ENCODE data around the gene ATP8B3.
A peak's percentile ranks its signal among the peaks of the same experiment; 100 is the strongest.

The ATP8B3 gene

DNA sequence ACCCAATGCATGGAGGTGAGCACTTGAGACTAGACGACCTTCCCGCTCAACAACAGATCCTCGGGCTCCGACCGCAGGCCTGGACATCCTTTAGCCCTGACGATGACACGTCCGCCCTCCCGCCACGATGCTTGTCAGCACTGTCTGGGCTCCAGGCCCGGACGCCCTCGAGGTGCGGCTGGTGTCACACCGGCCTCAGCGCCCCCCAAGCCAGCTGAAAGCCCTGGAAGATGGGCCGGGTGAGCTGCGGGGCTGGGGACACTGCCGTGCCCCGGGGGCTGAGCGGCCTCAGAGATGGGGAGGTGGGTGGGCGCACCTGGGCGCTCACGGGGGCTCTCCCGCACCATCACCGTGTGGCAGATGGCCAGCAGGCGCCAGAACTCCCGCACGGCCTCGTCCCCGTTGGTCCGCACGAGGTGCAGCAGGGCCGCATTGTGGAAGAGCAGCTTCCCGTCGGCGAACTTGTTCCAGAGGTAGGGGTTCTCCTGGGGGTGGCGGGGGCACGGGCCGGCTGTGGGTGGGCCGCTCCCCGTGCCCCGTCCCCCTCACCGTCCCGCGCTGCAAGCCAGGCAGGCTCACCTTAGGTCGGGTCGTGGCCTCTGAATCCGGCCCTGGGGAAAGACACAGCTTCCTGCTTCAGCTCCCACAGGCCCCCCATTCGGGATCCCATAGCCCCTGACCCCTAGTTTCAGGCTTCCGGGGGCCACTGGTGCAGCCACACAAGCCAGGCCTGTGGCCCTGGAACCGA is 15.5 kb downstream of the ATP8B3 start:
- no peak for DNase-seq (ENCODE audit: low read depth in 3 of 3)

DNA sequence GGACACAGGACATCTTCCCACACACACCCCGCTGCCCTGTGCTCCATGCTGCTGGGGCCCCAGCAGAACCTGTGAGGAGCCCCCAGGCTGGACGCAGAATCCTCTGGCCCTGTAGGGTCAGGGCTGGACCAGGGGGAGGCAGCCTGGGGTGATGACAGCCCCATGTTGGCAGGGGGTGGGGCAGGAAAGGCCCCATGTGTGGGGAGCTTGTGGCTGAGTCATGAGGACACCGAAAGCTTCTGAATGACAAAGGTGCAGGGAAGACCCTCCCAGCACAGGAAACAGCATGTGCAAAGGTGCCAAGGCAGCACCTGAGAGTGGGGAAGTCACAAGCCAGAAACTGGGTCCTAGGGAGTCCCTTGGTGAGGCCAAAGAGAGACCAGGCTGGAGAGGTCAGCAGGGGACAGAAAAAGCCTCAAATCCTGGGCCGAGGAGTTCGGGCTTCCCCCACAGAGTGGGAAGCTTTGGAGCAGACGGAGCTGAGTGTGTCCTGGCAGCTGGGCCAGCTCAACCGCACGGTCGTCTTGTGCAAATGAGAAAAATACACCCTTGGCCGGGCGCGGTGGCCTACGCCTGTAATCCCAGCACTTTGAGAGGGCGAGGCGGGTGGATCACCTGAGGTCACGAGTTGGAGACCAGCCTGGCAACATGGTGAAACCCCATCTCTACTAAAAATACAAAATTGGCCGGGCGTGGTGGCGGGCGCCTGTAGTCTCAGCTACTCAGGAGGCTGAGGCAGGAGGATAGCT is 17.5 kb downstream of the ATP8B3 start:
- DNase-seq (ENCODE audit: low read depth in 3 of 3): no peak

DNA sequence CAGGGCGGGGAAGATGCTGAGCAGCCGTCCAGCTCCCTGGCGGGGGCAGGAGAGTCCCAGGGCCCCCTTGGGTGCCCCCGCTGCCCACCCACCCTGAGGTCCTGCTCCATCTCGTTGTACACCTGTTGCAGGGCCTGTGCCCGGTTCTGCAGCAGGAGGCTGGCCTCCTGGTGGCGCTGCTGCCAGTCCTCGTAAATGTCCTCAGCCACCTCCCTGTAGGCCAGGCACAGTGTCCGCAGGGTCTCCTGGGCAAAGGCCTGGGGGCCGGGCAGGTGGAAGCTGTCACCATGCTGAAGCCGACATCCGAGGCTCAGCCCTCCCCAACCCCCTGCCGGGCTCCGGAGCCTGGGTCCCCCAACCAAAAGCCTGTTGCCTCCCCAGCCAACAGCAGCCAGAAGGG is 20.2 kb downstream of the ATP8B3 start:
- DNase-seq (ENCODE audit: low read depth in 3 of 3): no peak

DNA sequence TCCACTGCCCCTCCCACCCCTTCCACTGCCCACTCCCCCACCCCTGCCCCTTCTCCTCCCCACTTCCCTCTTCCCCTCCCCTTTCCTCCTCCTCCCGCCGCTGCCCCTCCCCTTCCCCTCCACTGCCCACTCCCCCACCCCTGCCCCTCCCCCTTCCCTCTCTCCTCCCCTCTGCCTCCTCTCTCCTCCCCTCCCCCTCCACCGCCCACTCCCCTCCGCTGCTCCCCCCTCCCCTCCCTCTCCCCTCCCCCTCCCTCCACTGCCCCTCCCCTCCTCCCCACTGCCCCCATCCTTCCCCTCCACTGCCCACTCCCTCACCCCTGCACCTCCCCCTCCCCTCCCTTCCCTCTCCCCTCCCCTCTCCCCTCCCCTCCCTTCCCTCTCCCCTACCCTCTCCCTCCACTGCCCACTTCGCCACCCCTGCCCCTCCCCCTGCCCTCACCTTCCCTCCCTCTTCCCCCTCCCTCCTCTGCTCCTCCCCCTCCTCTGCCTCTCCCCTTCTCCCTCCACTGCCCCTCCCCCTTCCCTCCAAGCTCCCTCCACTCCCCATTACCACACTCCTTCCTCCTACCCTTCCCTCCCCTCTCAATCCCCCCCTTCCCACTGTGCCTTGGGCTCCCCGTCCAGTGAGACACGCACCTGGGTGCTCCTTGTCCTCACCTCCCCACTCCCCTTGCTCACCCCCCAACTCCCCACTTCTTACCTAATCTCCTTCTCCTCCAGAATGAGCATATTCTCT is 21.9 kb downstream of the ATP8B3 start:
- DNase-seq (ENCODE audit: low read depth in 3 of 3): no peak

DNA sequence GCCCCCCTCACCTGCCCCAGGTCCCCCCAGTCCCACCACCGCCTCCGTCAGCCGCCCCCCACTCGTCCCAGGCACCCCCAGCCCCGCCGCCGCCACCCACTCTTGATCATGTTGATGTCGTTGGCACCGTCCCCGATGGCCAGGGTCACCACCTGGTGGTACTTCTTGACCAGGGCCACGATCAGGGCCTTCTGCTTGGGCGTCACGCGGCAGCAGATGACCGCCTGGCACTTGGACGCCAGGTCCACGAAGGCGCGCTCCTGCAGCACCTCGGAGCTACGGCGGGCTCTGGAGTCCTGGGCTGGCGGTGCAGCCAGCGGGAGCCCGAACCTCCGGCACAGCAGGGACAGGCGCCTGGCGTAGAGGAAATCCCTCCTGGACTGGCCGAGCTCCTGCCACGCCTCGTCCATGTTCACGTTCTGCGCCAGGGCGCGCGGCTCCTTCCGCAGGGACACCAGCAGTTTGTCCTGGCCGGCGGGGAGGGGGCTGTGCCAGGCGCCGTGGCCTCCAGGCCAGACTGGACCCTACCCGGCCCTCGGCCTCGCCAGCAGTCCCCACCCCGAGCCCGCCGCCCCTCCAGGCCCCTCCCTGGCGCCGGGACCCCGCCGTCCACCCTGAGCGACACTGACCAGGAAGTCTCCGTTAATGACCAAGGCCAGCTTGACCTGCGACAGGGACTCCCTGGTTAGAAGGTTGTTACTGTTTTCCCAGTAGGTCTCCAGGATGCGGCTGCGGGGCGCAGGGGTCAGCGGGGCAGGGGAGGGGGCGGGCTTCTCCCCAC is 22.6 kb downstream of the ATP8B3 start:
- DNase-seq (ENCODE audit: low read depth in 3 of 3): no peak

DNA sequence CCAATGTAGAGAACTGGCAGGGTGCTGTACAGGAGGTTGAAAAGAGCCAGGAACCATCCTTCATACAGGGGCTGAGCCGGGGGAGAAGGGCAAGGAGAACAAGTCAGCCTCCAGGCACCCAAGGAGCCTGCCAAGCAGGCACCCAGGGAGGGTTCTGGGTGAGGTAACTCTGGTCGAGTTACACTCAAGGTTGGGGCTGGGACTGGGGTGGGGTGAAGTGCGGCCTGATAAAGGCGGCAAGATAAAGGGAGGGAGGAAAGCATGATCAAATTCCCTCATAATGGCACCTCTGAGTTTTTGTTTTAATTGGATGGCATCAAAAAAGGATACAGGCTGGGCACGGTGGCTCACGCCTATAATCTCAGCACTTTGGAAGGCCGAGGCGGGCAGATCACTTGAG is 25.0 kb downstream of the ATP8B3 start:
- no peak for DNase-seq (ENCODE audit: low read depth in 3 of 3)

DNA sequence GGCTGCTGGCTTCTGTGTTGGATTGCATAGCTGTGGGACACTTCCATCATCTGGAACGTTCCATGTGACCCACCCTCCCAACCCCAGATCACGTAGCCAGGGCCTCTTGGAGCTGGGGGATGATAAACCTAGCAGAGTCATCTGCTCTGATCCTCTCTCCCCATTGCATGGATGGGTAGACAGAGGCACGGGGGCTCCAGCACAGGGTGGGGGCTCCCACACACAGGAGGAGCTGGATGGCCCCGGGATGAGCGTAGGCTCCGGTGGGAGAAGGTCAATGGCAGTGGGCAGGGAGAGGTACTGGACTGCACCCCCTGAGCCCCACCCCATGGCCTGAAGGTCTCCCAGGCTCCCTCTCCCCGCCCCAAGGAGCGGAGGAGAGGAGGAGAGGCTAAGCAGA is 25.4 kb downstream of the ATP8B3 start:
- no peak for DNase-seq (ENCODE audit: low read depth in 3 of 3)

DNA sequence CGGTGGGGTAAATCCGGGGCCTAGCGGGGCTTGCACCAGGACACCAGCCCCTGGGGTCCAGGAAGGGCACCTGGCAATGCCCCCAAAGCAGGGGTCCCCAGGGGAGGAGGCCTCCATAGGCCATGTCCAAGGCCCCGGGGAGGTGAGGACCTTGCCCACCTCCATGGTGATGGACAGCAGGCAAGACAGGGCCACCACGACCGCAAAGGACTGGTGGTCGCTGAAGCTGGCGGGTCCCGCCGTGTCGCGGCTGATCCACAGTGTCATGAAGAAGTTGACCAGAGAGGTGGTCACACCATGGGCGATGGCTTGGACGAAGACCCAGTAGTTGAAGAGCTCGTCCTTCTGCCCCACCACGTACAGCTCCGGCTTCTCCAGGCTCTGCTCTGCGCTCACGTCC is 26.8 kb downstream of the ATP8B3 start:
- no peak for DNase-seq (ENCODE audit: low read depth in 3 of 3)

DNA sequence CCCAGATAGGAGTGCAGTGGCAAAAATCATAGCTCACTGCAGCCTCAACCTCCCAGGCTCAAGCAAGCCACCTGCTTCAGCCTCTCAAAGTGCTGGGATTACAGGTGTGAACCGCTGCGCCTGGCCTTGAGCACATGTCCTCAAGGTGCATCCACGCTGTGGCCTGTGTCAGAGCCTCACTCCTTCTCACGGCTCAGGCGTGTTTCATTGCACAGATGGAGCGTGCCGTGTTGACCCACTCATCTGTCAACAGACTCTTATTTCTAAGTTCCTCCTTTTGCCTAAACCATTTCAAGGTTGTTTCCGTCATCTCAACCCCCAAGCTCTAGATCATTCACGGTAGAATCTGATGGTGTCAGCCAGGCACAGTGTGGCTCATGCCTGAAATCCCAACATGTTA is 28.2 kb downstream of the ATP8B3 start:
- no peak for DNase-seq (ENCODE audit: low read depth in 3 of 3)

DNA sequence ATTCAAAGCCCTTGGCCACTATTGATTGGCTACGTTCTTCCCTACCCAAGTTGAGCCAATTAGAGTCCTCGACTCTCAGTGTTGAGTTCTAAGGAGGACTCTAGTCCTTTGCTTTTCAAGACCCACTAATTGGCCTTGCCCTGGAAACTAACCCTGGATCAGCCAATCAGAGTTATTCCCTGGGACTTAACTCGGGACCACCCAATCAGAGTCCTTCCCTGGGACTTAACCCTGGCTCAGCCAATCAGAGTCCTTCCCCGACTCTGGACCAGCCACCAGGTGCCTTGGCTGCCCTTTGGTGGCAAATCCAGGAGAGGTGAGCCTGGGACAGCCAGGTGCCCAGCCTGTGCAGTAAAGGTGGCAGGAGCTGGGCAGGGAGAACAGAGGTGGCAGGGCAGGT is 28.7 kb downstream of the ATP8B3 start:
- no peak for DNase-seq (ENCODE audit: low read depth in 3 of 3)

DNA sequence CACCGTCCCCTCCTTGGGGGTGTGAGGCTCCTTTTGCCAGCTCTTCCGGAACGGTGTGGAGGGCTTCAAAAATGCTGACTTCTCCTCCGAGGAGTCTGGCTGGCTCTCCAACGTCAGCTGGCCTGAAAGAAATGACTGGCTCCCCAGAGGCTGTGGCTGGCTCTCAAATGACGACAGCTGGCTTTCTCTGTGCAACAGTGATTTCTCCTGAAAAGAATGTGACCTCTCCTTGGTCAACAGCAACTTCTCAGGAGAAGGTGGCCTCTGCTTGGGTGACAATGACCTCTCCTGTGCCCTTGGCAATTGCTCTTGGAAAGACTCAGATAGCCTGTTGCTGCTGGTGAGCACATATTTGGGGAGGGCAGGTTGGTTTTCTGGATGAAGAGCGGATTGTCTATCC is 29.6 kb downstream of the ATP8B3 start:
- DNase-seq (ENCODE audit: low read depth in 3 of 3): no peak

DNA sequence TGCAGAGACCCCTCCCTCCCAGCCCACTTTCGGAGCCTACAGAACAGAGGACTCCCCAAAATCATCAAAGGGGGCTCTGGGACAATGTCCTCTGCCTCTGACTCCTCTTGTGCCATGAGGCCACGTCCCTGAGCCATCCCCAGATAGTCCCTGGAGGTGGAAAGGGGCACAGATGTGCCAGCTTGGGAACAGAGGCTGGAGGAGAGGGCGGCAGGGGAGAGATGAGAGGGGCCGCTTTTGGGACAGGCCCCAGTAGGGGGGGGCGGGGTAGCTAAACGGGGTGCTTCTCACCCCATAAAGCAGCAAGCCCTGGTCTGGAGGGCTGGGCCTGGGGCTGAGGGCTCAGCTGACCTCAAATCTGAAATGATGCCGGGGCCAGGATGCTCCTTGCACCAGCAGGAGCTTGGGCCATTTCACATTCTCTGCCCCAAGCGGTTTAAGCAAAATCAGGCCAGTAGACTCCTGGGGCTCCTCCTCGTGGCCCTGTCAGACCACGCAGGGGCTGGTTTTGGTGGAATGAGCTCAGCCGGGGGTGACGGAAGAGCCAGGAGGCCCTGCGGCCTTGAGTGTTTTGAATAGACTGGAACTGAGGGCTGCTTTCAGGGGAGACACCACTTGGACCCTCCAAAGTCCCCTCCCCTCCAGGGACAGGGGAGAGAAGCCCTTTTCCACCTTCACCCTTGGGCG is 31.7 kb downstream of the ATP8B3 start:
- DNase-seq (ENCODE audit: low read depth in 3 of 3): no peak

DNA sequence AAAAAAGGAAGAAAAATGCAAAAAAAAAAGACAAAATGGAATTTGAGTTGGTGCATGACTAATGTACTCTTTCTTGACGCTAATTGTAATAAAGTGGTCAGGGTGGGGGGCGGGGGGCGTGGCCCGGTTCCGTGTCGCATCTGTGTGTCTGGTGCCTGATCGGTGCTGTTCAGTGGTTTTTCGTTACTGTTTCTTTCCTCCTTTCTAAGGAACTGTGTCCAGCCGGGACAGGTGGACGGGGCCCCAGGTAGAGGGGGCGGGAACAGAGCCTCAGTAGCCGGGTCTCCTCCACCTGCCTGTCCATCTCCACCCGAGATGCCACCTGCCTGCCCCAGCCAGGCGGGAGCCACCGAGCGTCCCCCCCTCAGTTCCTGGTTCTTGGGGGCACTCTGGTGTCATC is 32.5 kb downstream of the ATP8B3 start:
- DNase-seq (ENCODE audit: low read depth in 3 of 3): no peak

DNA sequence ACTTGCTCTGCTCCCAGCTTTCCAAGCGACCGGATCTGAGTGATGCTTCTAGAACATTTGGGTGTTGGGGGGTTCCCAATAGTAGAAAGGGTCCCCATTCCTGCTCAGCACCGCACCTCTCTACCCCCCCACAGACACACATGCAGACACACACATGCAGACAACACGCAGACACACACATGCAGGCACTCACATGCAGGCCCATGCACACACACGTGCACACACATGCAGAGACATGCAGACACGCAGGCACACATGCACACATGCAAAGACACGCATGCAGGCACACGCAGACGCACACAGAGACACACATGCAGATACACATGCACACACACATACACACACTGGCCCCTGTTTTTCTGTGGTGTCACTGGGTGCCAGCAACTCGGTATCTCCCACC is 34.9 kb downstream of the ATP8B3 start:
- DNase-seq (ENCODE audit: low read depth in 3 of 3): no peak

DNA sequence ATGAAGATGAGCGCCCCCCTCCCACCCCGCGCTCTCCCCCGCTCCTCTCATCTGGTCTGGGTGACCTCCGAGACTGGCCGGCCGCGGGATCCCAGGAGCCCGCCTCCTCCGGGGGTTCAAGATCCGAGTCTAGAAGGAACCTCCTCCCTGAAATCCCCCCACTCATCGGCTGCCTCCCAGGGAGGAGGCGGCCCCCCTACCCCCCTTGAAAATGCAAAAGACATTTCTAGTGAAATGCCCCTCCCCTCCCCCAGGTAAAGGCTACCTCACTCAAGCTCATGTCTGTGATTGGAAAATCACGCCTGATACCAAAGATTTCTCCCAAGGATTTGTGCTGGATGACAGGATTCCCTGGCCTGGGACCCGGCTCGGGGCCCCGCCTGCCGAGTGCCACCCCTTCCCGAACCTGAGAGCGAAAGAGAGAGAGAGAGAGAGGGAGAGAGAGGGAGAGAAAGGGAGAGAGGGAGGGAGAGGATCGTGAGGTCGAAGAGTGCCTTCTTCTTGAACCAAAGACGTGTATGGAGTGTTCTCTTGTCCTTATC is 35.4 kb downstream of the ATP8B3 start:
- no peak for DNase-seq (ENCODE audit: low read depth in 3 of 3)

DNA sequence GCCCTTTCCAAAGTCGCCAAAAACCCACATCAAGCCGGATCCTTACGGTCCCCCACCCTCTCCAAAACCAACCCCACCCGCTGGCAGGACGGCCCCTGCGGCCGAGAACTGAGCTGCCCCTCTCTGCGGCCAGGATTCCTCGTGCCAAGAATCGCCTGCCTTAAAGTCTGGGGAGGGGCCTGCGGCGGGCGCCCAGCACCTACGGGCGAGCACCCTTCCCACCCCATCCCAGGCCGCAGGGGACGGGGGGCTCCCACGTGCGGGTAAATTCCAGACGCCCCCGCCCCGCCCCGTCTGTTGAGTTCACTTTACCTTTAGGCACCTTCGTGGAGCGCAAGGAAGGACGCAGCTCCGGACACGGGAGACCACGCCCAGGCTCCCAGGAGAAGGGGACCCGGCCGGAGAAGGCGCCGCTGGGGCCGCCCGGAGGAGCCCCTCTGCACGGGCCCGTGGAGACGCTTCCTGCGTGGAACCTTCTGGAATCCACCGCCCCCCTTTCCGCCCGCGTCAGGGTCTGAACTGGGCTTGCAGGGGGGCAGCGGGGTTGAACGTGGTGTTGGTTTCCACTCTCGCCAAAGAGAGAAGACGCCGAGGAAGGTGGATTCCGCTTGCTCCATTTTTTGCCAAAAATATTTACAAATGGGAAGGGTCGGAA is 36.0 kb downstream of the ATP8B3 start:
- DNase-seq (ENCODE audit: low read depth in 3 of 3): no peak

DNA sequence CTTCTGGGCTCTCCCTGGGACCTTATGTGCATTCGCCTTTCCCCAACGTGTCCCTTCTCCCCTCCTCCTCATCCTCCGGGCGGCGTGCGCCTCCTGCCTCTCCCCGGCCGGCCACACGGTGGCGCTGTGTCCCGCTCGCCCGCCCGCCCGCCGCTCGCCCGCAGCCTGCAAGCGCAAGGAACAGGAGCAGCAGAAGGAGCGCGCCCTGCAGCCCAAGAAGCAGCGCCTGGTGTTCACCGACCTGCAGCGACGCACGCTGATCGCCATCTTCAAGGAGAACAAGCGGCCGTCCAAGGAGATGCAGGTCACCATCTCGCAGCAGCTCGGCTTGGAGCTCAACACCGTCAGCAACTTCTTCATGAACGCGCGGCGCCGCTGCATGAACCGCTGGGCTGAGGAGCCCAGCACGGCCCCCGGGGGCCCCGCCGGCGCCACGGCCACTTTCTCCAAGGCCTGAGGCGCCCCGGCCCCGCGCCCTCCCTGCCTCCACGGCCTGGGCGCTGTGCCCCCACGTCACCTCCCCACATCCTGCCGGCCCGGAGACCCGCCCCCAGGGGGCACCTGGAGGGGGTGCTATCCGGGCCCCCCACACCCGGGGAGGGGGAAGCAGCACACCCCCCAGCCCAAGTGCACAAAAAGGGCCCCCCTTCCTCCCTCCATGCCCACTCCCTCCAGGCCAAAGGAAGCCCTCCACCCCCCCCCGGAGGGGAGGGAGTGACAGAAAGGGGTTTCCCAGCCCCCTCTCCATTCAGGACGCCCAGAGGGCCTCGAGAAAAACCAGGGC is 36.9 kb downstream of the ATP8B3 start:
- peak in 1 of 3 experiments; percentile 21 for DNase-seq (ENCODE audit: low read depth in 3 of 3)

DNA sequence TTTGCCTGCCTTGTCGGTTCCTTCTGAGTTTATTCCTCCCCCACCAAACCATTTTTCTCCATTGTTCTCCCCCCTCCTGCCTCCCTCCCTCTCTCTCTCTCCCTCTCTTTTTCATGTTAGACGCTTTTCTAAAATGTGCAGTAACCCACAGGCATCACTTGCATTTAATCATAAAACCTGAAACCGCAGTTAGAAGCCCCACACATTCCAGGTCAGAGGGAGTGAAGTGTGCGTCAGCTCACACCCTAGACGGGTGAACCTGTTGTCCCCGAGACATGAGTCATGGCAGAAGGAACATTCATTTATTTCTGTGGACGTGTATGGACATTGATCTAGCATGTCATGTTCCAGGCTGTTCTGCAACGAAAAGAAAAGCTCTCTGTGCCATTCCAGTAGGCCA is 38.9 kb downstream of the ATP8B3 start:
- no peak for DNase-seq (ENCODE audit: low read depth in 3 of 3)

DNA sequence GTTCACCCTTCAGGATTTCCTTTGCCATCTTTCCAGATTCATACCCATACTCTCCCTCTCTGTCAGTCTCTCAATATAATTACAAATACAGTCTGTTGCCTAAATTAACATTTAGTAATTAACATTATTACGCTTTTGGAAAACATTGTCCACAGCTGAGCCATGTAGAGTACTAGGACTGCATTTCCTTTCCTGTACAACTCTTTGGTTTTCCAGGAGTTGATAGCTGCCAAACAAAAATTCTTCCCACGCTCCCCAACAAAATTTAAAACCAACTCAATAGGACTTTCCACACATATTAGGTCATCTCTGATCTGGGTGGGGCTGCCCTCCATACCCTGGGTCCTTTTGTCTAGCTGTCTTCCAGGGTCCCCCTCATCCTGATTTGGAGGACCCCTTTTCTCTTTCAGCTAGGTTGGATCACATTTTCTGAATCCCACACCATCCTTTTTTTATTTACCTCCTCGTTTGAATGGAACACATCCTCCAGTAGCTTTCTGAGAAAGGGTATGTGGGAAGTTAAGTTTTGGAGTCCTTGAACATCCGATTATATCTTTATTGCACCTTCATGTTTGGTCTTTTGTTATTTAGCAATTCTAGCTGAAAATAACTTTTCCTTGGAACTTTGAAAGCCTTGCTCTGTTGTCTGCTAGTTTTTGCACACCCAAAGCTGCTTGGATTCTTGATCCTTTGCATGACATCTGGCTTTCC is 41.1 kb downstream of the ATP8B3 start:
- no peak for DNase-seq (ENCODE audit: low read depth in 3 of 3)

Measured in stimulated activated CD4-positive, alpha-beta T cell treated with anti-CD3 and anti-CD28 coated beads, TNF-alpha, amount 100 ng/mL, for 24 hours (primary cell).